Measurements from ENCODE around the gene PCAT6. TPM values are rescaled to one million over a fixed set of nuclear protein-coding genes. Genes with fewer than 3 reads are reported as not detected.

The PCAT6 gene
- total RNA-seq, 1 experiment from 2014 or later, result 0.26 TPM

DNA sequence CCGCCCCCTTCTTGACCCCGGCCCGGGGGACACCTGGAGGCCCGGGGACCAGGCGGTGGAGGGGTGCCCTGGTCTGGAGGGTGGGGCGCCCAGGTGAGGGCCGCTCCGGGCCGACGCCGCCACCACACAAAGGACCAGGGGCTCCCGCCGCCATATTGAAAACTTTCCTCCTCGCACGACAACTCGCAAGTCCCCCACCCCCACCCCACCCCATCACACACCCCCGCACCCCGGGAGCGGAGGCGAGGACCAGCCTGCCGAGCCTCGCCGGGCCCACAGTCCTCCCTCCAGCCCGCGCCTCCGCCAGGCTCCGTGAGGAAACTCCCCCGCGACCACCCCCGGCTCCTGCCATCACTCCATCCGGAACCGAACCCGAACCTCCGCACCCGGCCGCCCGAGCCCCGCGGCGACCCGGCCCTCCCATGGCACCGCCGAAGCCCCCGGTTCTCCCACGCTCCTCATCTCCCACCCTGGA is 3.3 kb upstream of the PCAT6 start:
- peak overlapping the region; percentile 75 for H2AFZ ChIP-seq (ENCODE audit: low read length)
- H3K36me3 ChIP-seq (ENCODE audit: low read depth, low read length), result no peaks in the 10 kb centered on the region
- H3K27me3 ChIP-seq (ENCODE audit: low read length), result no peaks in the 10 kb centered on the region
- ChIA-PET POLR2A (ENCODE audit: unreplicated experiment) (interaction anchor here (0.6 kb wide), 1 partner anchor 236 kb away, joined by 3 read pairs; no protein-coding TSS in a partner anchor), CTCF (no interaction called here)
- DNase-seq (no peak), ATAC-seq (peak; percentile 1; the same call in 1 of the 2 replicates)
- H3K79me2 ChIP-seq (ENCODE audit: low read length), result peaks cover 57% of the 10 kb centered on the region
- H3K9me3 ChIP-seq (ENCODE audit: low read length), result no peaks in the 10 kb centered on the region
- TF ChIP-seq EZH2 (IDR thresholded peaks at IDR 0.05; ENCODE audit: low read length, unreplicated experiment) (no peak), EZH2phosphoT487 (IDR thresholded peaks at IDR 0.05; ENCODE audit: borderline replicate concordance, low read length) (no peak)
- TF ChIP-seq, protein P1, sequence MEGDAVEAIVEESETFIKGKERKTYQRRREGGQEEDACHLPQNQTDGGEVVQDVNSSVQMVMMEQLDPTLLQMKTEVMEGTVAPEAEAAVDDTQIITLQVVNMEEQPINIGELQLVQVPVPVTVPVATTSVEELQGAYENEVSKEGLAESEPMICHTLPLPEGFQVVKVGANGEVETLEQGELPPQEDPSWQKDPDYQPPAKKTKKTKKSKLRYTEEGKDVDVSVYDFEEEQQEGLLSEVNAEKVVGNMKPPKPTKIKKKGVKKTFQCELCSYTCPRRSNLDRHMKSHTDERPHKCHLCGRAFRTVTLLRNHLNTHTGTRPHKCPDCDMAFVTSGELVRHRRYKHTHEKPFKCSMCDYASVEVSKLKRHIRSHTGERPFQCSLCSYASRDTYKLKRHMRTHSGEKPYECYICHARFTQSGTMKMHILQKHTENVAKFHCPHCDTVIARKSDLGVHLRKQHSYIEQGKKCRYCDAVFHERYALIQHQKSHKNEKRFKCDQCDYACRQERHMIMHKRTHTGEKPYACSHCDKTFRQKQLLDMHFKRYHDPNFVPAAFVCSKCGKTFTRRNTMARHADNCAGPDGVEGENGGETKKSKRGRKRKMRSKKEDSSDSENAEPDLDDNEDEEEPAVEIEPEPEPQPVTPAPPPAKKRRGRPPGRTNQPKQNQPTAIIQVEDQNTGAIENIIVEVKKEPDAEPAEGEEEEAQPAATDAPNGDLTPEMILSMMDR (conservative IDR thresholded peaks at IDR 0.05; ENCODE audit: low read depth, low read length), result no peak
- no peaks in the 10 kb centered on the region for H4K20me1 ChIP-seq (ENCODE audit: low read length)
- H3K4me2 ChIP-seq (ENCODE audit: low read length), result peak overlapping the region; percentile 94
- no peaks in the 10 kb centered on the region for H3F3A ChIP-seq (ENCODE audit: low read length, unreplicated experiment)
- H3K4me1 ChIP-seq (ENCODE audit: insufficient read depth, low read length), result peaks cover 51% of the 10 kb centered on the region
- peak overlapping the region; percentile 91 for H3K4me3 ChIP-seq (ENCODE audit: low read length)
- intact Hi-C loops (cut with micrococcal nuclease), result loop anchor here (2.0 kb wide), 1 partner anchor 81 kb away; the partner anchor contains the start of gene RABIF
- no peaks in the 10 kb centered on the region for H3K9me2 ChIP-seq (replicated peaks; ENCODE audit: low read length)
- no TSS peak for BruUV-seq (replicated peaks)
- H3K9ac ChIP-seq (ENCODE audit: low read length), result peak overlapping the region; percentile 83
- H3K27ac ChIP-seq (ENCODE audit: low read length), result peak overlapping the region; percentile 48

DNA sequence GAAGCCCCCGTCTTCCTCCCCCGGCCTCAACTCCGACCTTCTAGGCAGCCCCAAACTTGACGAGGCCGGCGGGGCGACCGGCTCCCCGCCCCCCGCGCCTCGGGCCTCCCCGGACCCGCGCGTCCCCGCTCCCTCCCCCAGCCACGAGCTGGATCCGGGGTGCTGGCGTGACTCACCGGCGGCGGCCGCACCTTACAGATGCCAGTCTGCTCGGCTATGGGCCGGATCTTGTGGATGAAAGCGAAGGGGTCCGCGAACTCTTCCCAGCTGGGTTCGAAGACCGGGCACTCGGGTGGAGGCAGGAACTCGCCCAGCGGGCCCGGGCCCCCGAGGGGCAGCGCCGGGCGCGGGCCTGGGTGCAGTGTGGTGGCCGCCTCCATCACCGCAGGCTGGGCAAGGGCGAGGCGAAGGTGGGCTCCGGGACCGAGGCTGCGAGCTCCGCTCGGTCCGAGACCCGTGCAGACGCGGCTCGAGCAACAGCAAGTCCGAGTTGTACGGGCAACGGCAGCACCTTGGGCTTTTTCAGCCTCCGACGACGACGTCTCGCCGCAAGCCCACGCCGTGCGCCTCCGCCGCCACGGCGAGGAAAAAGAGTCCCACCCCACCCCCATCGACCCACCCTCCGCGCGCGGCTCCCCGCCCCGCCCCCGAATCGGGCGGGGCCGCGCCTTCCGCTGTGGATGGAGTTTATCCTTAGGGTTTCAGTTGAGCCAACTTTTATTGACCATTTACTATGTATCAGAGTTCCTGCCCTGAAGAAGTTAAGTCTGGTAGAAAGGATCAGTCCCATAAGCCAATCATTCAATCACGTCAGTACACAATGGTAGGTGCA is 2.6 kb upstream of the PCAT6 start, which contains the start of gene KDM5B:
KDM5B (minus strand) TSS at position 496 of the 832 bp plus-strand sequence; CDS start at position 380, 116 bp downstream.
- H3K27me3 ChIP-seq (ENCODE audit: low read length), result no peaks in the 10 kb centered on the region
- H3F3A ChIP-seq (ENCODE audit: low read length, unreplicated experiment), result no peaks in the 10 kb centered on the region
- CTCF ChIA-PET, result no interaction called here
- peak within 1 kb of the TSS; percentile 91 for H3K4me3 ChIP-seq (ENCODE audit: low read length)
- H4K20me1 ChIP-seq (ENCODE audit: low read length), result no peaks in the 10 kb centered on the region
- H3K4me2 ChIP-seq (ENCODE audit: low read length), result peak within 1 kb of the TSS; percentile 94
- ATAC-seq (peak; percentile 26), DNase-seq (peak; percentile 70)
- peak within 1 kb of the TSS; percentile 75 for H2AFZ ChIP-seq (ENCODE audit: low read length)
- POLR2A ChIA-PET (ENCODE audit: unreplicated experiment), result interaction anchor here (0.6 kb wide), 1 partner anchor 235 kb away, joined by 3 read pairs; no protein-coding TSS in a partner anchor
- H3K4me1 ChIP-seq (ENCODE audit: insufficient read depth, low read length), result peaks cover 49% of the 10 kb centered on the region
- TF ChIP-seq, protein P1 (conservative IDR thresholded peaks at IDR 0.05; ENCODE audit: low read depth, low read length), result no peak
- TF ChIP-seq EZH2 (IDR thresholded peaks at IDR 0.05; ENCODE audit: low read length, unreplicated experiment), result no peak
- TF ChIP-seq EZH2phosphoT487 (IDR thresholded peaks at IDR 0.05; ENCODE audit: borderline replicate concordance, low read length), result no peak
- intact Hi-C loops (cut with micrococcal nuclease), result loop anchor here (2.0 kb wide), 1 partner anchor 81 kb away; the partner anchor contains the start of gene RABIF
- H3K9ac ChIP-seq (ENCODE audit: low read length), result peak within 1 kb of the TSS; percentile 83
- no TSS peak for BruUV-seq (replicated peaks)
- H3K9me3 ChIP-seq (ENCODE audit: low read length), result no peaks in the 10 kb centered on the region
- peak within 1 kb of the TSS; percentile 48 for H3K27ac ChIP-seq (ENCODE audit: low read length)
- H3K36me3 ChIP-seq (ENCODE audit: low read depth, low read length), result no peaks in the 10 kb centered on the region
- no peaks in the 10 kb centered on the region for H3K9me2 ChIP-seq (replicated peaks; ENCODE audit: low read length)
- H3K79me2 ChIP-seq (ENCODE audit: low read length), result peaks cover 50% of the 10 kb centered on the region

Data from PC-3 (cell line).